H1 (cell line): ENCODE results near the gene ZNF598. TPM values are rescaled to one million over a fixed set of nuclear protein-coding genes. Genes with fewer than 3 reads are reported as not detected.

Source experiments
- CTCF ChIA-PET: fragments of 300-600 bp; sonication (Branson Sonifier 250); formaldehyde crosslinking; loops from one replicate; lab custom pipeline; 2021; ENCODE audit not compliant: partially characterized antibody; lab: Charles Lee
- POLR2A ChIA-PET: fragments of 300-600 bp; sonication (Branson Sonifier 250); formaldehyde crosslinking; loops from one replicate; lab custom pipeline; 2021; ENCODE audit warnings: inconsistent platforms; ENCODE audit not compliant: partially characterized antibody; lab: Charles Lee
- DNase-seq, 2 experiments: peaks; one replicate each; pipeline versions ENCODE4 v3.0.0 to v3.0.0-alpha.2; 2010 to 2022; ENCODE audit warnings: low spot score in 2 of 2, low read depth in 1 of 2, mixed read lengths in 1 of 2
- FAIRE-seq: peaks from 2 replicates; lab custom pipeline; 2011; peaks lifted over from hg19 to GRCh38; lab: Jason Lieb, UNC
- H2AFZ ChIP-seq: 2 replicates; pipeline ENCODE4 v1.8.1; 2012; ENCODE audit warnings: low read length, inconsistent platforms
- H2AK5ac ChIP-seq: 2 replicates; pipeline ENCODE4 v1.6.1; 2013; ENCODE audit warnings: low read depth, low read length
- H2BK120ac ChIP-seq: replicated peaks from 2 replicates; pipeline ENCODE3; 2013; ENCODE audit warnings: low read depth, low read length, inconsistent platforms
- H2BK12ac ChIP-seq: 2 replicates; pipeline ENCODE4 v1.6.1; 2013; ENCODE audit warnings: low read depth, low read length
- H2BK15ac ChIP-seq: 2 replicates; pipeline ENCODE4 v1.6.1; 2013; ENCODE audit warnings: low read length
- H2BK20ac ChIP-seq: 2 replicates; pipeline ENCODE4 v1.6.1; 2013; ENCODE audit warnings: low read length
- H2BK5ac ChIP-seq: 2 replicates; pipeline ENCODE4 v1.6.1; 2013; ENCODE audit warnings: low read depth, low read length
- H3K14ac ChIP-seq: 2 replicates; pipeline ENCODE4 v1.6.1; 2013; ENCODE audit warnings: inconsistent platforms; ENCODE audit not compliant: insufficient read length
- H3K18ac ChIP-seq: 2 replicates; pipeline ENCODE4 v1.6.1; 2013; ENCODE audit warnings: low read length; ENCODE audit errors: extremely low read depth
- H3K23ac ChIP-seq: 2 replicates; pipeline ENCODE4 v1.6.1; 2013; ENCODE audit warnings: inconsistent platforms; ENCODE audit not compliant: insufficient read length
- H3K23me2 ChIP-seq: 2 replicates; pipeline ENCODE4 v1.6.1; 2013; ENCODE audit warnings: low read depth, low read length
- H3K27ac ChIP-seq: 2 replicates; pipeline ENCODE4 v1.6.1; 2011; ENCODE audit warnings: low read depth, low read length, inconsistent platforms
- H3K27me3 ChIP-seq, 4 experiments: replicated peaks in 1 of 4; 1 replicate in 1 of 4; 2 replicates in 3 of 4; pipeline versions ENCODE4 v1.6.1 to v1.8.1; 2011 to 2013; ENCODE audit warnings: low read length in 3 of 4, mild to moderate bottlenecking in 3 of 4, inconsistent platforms in 2 of 4, mixed read lengths in 2 of 4, moderate library complexity in 1 of 4; ENCODE audit not compliant: control insufficient read depth in 3 of 4, insufficient read depth in 3 of 4; ENCODE audit errors: extremely low read depth in 1 of 4
- H3K36me3 ChIP-seq, 4 experiments: 2 replicates each; pipeline versions ENCODE4 v1.6.1 to v1.8.1; 2011 to 2013; ENCODE audit warnings: mild to moderate bottlenecking in 4 of 4, low read length in 3 of 4, moderate library complexity in 2 of 4, control low read depth in 1 of 4, inconsistent platforms in 1 of 4; ENCODE audit not compliant: insufficient read depth in 4 of 4, control insufficient read depth in 2 of 4
- H3K4ac ChIP-seq: replicated peaks from 2 replicates; pipeline ENCODE3; 2013; ENCODE audit warnings: low read length, low read depth, mixed read lengths, inconsistent platforms; ENCODE audit not compliant: insufficient read length
- H3K4me1 ChIP-seq, 4 experiments: replicated peaks in 1 of 4; 1 replicate in 1 of 4; 2 replicates in 3 of 4; pipeline versions ENCODE4 v1.6.1 to v1.8.1; 2011 to 2013; ENCODE audit warnings: low read length in 3 of 4, inconsistent platforms in 2 of 4, mixed read lengths in 1 of 4; ENCODE audit not compliant: insufficient read depth in 4 of 4, control insufficient read depth in 3 of 4
- H3K4me2 ChIP-seq, 2 experiments: 2 replicates each; pipeline versions ENCODE4 v1.6.1 to v1.8.1; 2011 to 2013; ENCODE audit warnings: low read depth in 2 of 2, low read length in 2 of 2, control low read depth in 1 of 2, inconsistent platforms in 1 of 2, mild to moderate bottlenecking in 1 of 2; ENCODE audit not compliant: insufficient read depth in 1 of 2
- H3K4me3 ChIP-seq, 4 experiments: fragments of 200-600, 300-600 bp in 1 of 4; sonication (generic), shearing (Covaris generic), sonication (Bioruptor Twin) in 1 of 4; 2 replicates each; pipeline versions ENCODE4 v1.5.1 to v1.8.1; 2011 to 2016; ENCODE audit warnings: low read length in 4 of 4, low read depth in 3 of 4, control low read depth in 2 of 4, inconsistent platforms in 2 of 4, mild to moderate bottlenecking in 2 of 4, mixed read lengths in 1 of 4, moderate library complexity in 1 of 4; ENCODE audit not compliant: insufficient read depth in 2 of 4; ENCODE audit errors: extremely low read depth in 1 of 4
- H3K56ac ChIP-seq: replicated peaks from 2 replicates; pipeline ENCODE3; 2013; ENCODE audit warnings: low read depth, mild to moderate bottlenecking, mixed read lengths, low read length, inconsistent platforms; ENCODE audit not compliant: insufficient read length
- H3K79me1 ChIP-seq: 2 replicates; pipeline ENCODE4 v1.6.1; 2013; ENCODE audit warnings: low read depth, low read length, control low read depth
- H3K79me2 ChIP-seq, 2 experiments: 2 replicates each; pipeline versions ENCODE4 v1.6.1 to v1.8.1; 2012 to 2013; ENCODE audit warnings: low read length in 2 of 2, mild to moderate bottlenecking in 2 of 2, inconsistent platforms in 1 of 2; ENCODE audit not compliant: insufficient read depth in 2 of 2, control insufficient read depth in 1 of 2
- H3K9ac ChIP-seq, 4 experiments: replicated peaks in 1 of 4; 1 replicate in 1 of 4; 2 replicates in 3 of 4; pipeline versions ENCODE4 v1.6.1 to v1.8.1; 2011 to 2013; ENCODE audit warnings: low read depth in 3 of 4, low read length in 3 of 4, control low read depth in 2 of 4, mild to moderate bottlenecking in 2 of 4, moderate library complexity in 2 of 4, inconsistent platforms in 1 of 4; ENCODE audit errors: extremely low read depth in 1 of 4
- H3K9me3 ChIP-seq, 2 experiments: 2 replicates each; pipeline versions ENCODE4 v1.6.1 to v1.8.1; 2012 to 2013; ENCODE audit warnings: mild to moderate bottlenecking in 2 of 2, moderate library complexity in 2 of 2, control low read depth in 1 of 2, inconsistent platforms in 1 of 2, low read depth in 1 of 2, low read length in 1 of 2, mixed read lengths in 1 of 2; ENCODE audit not compliant: insufficient read depth in 2 of 2
- H4K20me1 ChIP-seq, 2 experiments: replicated peaks in 1 of 2; 2 replicates each; pipeline versions ENCODE3 to v1.8.1; 2011 to 2013; ENCODE audit warnings: inconsistent platforms in 2 of 2, low read length in 2 of 2, mild to moderate bottlenecking in 1 of 2; ENCODE audit not compliant: insufficient read depth in 2 of 2, control insufficient read depth in 1 of 2
- H4K5ac ChIP-seq: 2 replicates; pipeline ENCODE4 v1.6.1; 2013; ENCODE audit warnings: low read length, low read depth, mixed read lengths, inconsistent platforms; ENCODE audit not compliant: insufficient read length
- H4K8ac ChIP-seq: 2 replicates; pipeline ENCODE4 v1.8.0; 2013; ENCODE audit warnings: mild to moderate bottlenecking, moderate library complexity, low read length, inconsistent platforms; ENCODE audit not compliant: insufficient read depth; ENCODE audit errors: extremely low read depth
- H4K91ac ChIP-seq: replicated peaks from 2 replicates; pipeline ENCODE3; 2013; ENCODE audit warnings: low read length, mixed read lengths, inconsistent platforms; ENCODE audit not compliant: insufficient read length
- BRCA1 ChIP-seq: IDR thresholded peaks from 2 replicates; pipeline ENCODE4 v1.6.1; 2012; ENCODE audit warnings: low read depth, low read length, improper control_type of control experiment
- CBX8 ChIP-seq: fragments of 300-800, 300-1000 bp; sonication (generic); IDR thresholded peaks from 2 replicates; pipeline ENCODE4 v1.7.1; 2016; ENCODE audit warnings: low read depth, low read length, borderline replicate concordance
- EP300 ChIP-seq, 2 experiments: IDR thresholded peaks; 1 replicate in 1 of 2; 2 replicates in 1 of 2; pipeline ENCODE4 v1.6.1; 2011 to 2012; ENCODE audit warnings: low read depth in 2 of 2, low read length in 2 of 2, mild to moderate bottlenecking in 2 of 2, borderline replicate concordance in 1 of 2, inconsistent platforms in 1 of 2, moderate library complexity in 1 of 2
- GTF2F1 ChIP-seq: IDR thresholded peaks from 2 replicates; pipeline ENCODE4 v1.6.1; 2012; ENCODE audit warnings: low read depth, low read length, improper control_type of control experiment, borderline replicate concordance
- HDAC6 ChIP-seq: IDR thresholded peaks from one replicate; pipeline ENCODE4 v1.7.1; 2012; ENCODE audit warnings: low read depth, mild to moderate bottlenecking, inconsistent platforms, low read length, moderate library complexity
- NANOG ChIP-seq: IDR thresholded peaks from 2 replicates; pipeline ENCODE4 v1.6.1; 2011; ENCODE audit warnings: low read length, low read depth, mild to moderate bottlenecking, inconsistent platforms; ENCODE audit not compliant: insufficient read depth, poor library complexity, severe bottlenecking
- SAP30 ChIP-seq: fragments of 300-600 bp; sonication (generic); IDR thresholded peaks from 2 replicates; pipeline ENCODE4 v1.7.1; 2012; ENCODE audit warnings: low read length, moderate library complexity, mild to moderate bottlenecking, inconsistent platforms; ENCODE audit not compliant: insufficient read depth, insufficient replicate concordance
- YY1 ChIP-seq: IDR thresholded peaks from 2 replicates; pipeline ENCODE4 v1.6.1; 2011; ENCODE audit warnings: low read depth, mild to moderate bottlenecking, low read length
- WGBS, 2 experiments: shearing (Covaris generic) in 1 of 2; methylation state at CpG; one replicate each; pipeline versions ENCODE4 v1.1.6 to v1.1.7; 2013 to 2015; ENCODE audit warnings: low lambda C conversion rate in 2 of 2, mixed read lengths in 2 of 2, inconsistent platforms in 1 of 2, low coverage in 1 of 2, missing lambda C conversion rate in 1 of 2; ENCODE audit not compliant: insufficient replicate concordance in 2 of 2, insufficient coverage in 1 of 2, insufficient read length in 1 of 2; ENCODE audit errors: extremely low coverage in 1 of 2, missing lambda C conversion rate in 1 of 2; 5-methylcytosine and 5-hydroxymethylcytosine counted together
- long read RNA-seq, 2 experiments: library from RNA in 1 of 2; library from capped mRNA in 1 of 2; stranded (forward); transcript quantifications; one replicate each; pipeline ENCODE4 v2.0.0, GENCODE V29; 2021; ENCODE audit warnings: inconsistent platforms in 1 of 2
- polyA minus RNA-seq, 3 experiments: library from RNA; depleted of rRNA, polyadenylated mRNA; stranded (reverse); fragments of >200 nt; gene quantifications; 1 replicate in 2 of 3; 2 replicates in 1 of 3; pipeline ENCODE4 v1.2.3, GENCODE V29; 2011
- polyA plus RNA-seq, 7 experiments: library from polyadenylated mRNA; depleted of rRNA in 3 of 7; stranded (reverse) in 5 of 7; unstranded in 2 of 7; fragments of >200 nt in 5 of 7; fragments of 200-250 nt in 2 of 7; gene quantifications; 1 replicate in 5 of 7; 2 replicates in 1 of 7; 4 replicates in 1 of 7; pipeline versions ENCODE4 v1.2.1 to v1.2.3, GENCODE V29; 2011 to 2013; ENCODE audit warnings: missing spikeins in 2 of 7, mixed read lengths in 2 of 7
- total RNA-seq: library from RNA; stranded (reverse); fragmentation: NEBNext Ultra II Directional; extraction: Animal tissue kit (Norgen Biotek cat#: 25700); gene quantifications from 2 replicates; pipeline ENCODE4 v1.2.1, GENCODE V29; 2021

Gene ZNF598
- total RNA-seq (47.6 and 51.7 TPM in 2 replicates), polyA plus RNA-seq (2011; rRNA removed) (29.3 and 43.0 TPM in 2 replicates), polyA minus RNA-seq (2011; rRNA and poly(A)+ RNA removed) (10.2 and 11.0 TPM in 2 replicates)
- 32.3 TPM for polyA plus RNA-seq (2011; cell fraction: cytosol; rRNA removed)
- polyA plus RNA-seq (2011; cell fraction: nucleus; rRNA removed) = 108 TPM
- 16.9 to 39.8 TPM (median 34.7 TPM) in 4 replicates for polyA plus RNA-seq (2012, experiment 1 of 2)
- 28.2 TPM for polyA plus RNA-seq (2012, experiment 2 of 2)
- 32.1 TPM for polyA plus RNA-seq (2013, experiment 1 of 2)
- 31.4 TPM for polyA plus RNA-seq (2013, experiment 2 of 2)
- 34.1 TPM for polyA minus RNA-seq (2011; cell fraction: cytosol; rRNA and poly(A)+ RNA removed)
- polyA minus RNA-seq (2011; cell fraction: nucleus; rRNA and poly(A)+ RNA removed) = 28.8 TPM
- long read RNA-seq, experiment 1, partial matches to known transcripts = 12 of 15 reads
- long read RNA-seq, experiment 1, other reads (novel, unspliced or antisense) = 3 of 15 reads
- long read RNA-seq, experiment 2 = 0 reads

DNA sequence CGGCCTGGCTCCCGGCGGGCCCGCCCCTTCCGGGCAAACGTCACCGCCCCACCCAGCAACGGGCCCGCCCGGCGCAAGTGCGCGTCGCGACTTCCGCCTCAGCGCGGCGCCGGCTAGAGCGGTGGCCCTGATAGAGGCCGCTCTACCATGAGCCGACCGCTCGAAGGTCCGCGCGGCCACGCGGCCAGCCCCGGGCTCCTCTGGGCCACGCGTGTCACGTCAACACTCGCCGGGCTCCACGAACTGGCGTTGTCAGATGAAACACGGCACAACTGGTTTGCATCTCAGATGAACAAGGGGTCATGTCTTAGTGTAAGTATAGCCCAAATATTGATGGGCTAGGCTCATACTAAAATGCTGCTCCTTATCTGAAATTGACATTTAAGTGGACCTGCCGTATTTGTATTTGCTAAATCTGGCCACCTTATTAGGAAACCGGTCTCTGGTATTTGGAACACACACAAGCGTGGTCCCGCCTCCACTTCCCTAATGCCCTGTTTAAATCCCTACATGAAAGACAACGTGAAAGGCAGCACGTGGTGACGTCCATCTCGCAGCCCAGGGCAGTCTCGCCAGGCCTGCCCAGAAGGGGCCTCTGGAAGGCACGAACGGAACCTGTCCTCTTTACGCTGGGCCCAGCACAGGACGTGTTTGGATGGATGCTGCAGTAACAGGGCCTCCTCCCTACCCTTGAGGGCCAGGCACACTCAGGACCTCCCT is at the start of gene ZNF598:
ZNF598 (minus strand) TSS at position 31 of the 720 bp plus-strand sequence.
- H4K91ac ChIP-seq = peak within 1 kb of the TSS; percentile 98
- POLR2A ChIA-PET = interaction anchor here (0.6 to 2.8 kb wide), 8 partner anchors 13 to 145 kb away, joined by 3 to 17 read pairs (median 6); partner anchors contain the start of genes RPS2, TBL3 and TRAF7
- peaks cover 22 to 43% of the 10 kb centered on the region in 2 experiments; a peak in 3 of 4 replicates for H3K79me2 ChIP-seq
- no peak within 1 kb of the TSS for H2BK12ac ChIP-seq
- H3K4me2 ChIP-seq = peak within 1 kb of the TSS; percentile 89 to 92
- H3K14ac ChIP-seq = peak within 1 kb of the TSS; percentile 67
- DNase-seq (peak in 1 of 2 experiments; percentile 82), FAIRE-seq (no peak)
- H3K9me3 ChIP-seq = no peaks in the 10 kb centered on the region
- peak within 1 kb of the TSS; percentile 4 for H2AFZ ChIP-seq
- 0 out of 8 replicates have a peak, but pooled peaks cover 0 to 2% (median 0%) of the 10 kb centered on the region in 4 experiments for H3K36me3 ChIP-seq
- WGBS, 2 experiments = 7% methylated on average over 34 of the region's 52 CpGs; no CpG with 5 or more reads in 1 of the 2 experiments
- H2BK15ac ChIP-seq = peak within 1 kb of the TSS; percentile 36; the same call in 1 of the 2 replicates
- H3K4ac ChIP-seq = peak within 1 kb of the TSS; percentile 96
- peak within 1 kb of the TSS; percentile 79 to 83 (median 80) for H3K9ac ChIP-seq
- peak within 1 kb of the TSS; percentile 3 for H3K56ac ChIP-seq
- CTCF ChIA-PET = no interaction called here
- H3K27ac ChIP-seq = peak within 1 kb of the TSS; percentile 61
- peak within 1 kb of the TSS; percentile 98 for H3K18ac ChIP-seq
- H2BK120ac ChIP-seq = peak within 1 kb of the TSS; percentile 51
- H3K23me2 ChIP-seq = peaks cover 12% of the 10 kb centered on the region; the same call in 1 of the 2 replicates
- peaks cover 9% of the 10 kb centered on the region; the same call in 1 of the 2 replicates for H3K79me1 ChIP-seq
- peak within 1 kb of the TSS; percentile 66 to 95 (median 83) for H3K4me3 ChIP-seq
- H2AK5ac ChIP-seq = peak within 1 kb of the TSS; percentile 53
- H3K4me1 ChIP-seq = peaks cover 3 to 26% (median 15%) of the 10 kb centered on the region in 4 experiments
- H3K27me3 ChIP-seq = no peaks in the 10 kb centered on the region
- peak within 1 kb of the TSS; percentile 84 for H4K8ac ChIP-seq
- H2BK5ac ChIP-seq = peak within 1 kb of the TSS; percentile 79
- no peak within 1 kb of the TSS for H2BK20ac ChIP-seq
- peak within 1 kb of the TSS; percentile 96 for H4K5ac ChIP-seq
- H3K23ac ChIP-seq = no peak within 1 kb of the TSS
- peaks cover 15 to 36% of the 10 kb centered on the region in 2 experiments for H4K20me1 ChIP-seq
- TF ChIP-seq NANOG (no peak), CBX8 (no peak), EP300 (IDR thresholded peaks at IDR 0.05; ENCODE audit: borderline replicate concordance in 1 of 2, low read depth in 2 of 2, low read length in 2 of 2) (no peak), GTF2F1 (no peak), YY1 (no peak), BRCA1 (no peak), HDAC6 (no peak), SAP30 (peak; percentile 49)
